GM19328 (cell line): ENCODE data around the gene PLCXD1.
"Not testable (repeated sequence)": the region's sequence is repeated elsewhere in the genome, so short reads cannot be mapped to it uniquely, and the experiment has no call there.

Experiments
- ATAC-seq: cut with Tn5 transposase; IDR thresholded peaks from one replicate; pipeline ENCODE4 v1.9.1; 2021; ENCODE audit warnings: mild to moderate bottlenecking, moderate library complexity; ENCODE audit not compliant: unreplicated experiment

Gene PLCXD1

DNA sequence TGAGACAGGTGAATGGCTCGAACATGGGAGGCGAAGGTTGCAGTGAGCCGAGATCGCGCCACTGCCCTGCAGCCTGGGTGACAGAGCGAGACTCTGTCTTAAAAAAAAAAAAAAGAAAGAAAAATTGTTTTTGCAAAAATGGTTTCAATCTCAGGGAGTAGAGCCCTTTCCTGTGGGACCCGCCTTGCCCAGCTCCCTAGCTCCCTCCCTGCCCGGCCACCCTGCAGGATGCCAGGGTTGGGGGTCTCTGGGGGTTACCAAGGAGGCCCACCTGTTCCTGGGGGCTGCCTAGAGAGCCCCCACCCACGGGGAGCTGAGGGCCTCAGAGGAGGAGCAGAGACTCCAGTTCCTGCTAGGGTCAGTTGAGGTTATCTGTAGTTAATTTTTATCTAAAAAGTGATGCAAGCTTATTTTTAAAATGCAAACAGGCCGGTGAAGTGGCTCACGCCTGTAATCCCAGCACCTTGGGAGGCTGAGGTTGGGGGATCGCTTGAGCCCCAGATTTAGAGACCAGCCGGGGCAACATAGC lies 18.7 kb upstream of the PLCXD1 start:
- no peak for ATAC-seq

DNA sequence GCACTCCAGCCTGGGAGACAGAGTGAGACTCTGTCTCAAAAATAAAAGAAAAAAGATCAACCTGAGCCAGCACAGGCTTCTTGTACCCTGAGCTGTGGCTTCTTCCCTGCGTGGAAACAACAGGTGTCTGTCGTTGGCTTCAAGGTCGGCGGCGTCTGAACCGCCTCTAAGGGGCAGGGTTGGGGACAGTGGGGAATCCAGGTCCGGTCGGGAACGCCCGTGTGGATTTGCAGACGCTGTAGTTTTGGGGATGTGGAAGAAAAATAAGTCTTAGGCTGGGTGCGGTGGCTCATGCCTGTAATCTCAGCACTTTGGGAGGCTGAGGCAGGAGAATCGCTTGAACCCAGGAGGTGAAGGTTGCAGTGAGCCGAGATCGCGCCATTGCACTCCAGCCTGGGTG lies 17.2 kb upstream of the PLCXD1 start:
- ATAC-seq, result not testable (repeated sequence)

- ATAC-seq, result no peak
Observed at GRCh38 chrX:264634-265455, 16.3 kb upstream of the PLCXD1 start.

GRCh38 chrX:265502-265901 lies 15.7 kb upstream of the PLCXD1 start:
- ATAC-seq, result no peak

DNA sequence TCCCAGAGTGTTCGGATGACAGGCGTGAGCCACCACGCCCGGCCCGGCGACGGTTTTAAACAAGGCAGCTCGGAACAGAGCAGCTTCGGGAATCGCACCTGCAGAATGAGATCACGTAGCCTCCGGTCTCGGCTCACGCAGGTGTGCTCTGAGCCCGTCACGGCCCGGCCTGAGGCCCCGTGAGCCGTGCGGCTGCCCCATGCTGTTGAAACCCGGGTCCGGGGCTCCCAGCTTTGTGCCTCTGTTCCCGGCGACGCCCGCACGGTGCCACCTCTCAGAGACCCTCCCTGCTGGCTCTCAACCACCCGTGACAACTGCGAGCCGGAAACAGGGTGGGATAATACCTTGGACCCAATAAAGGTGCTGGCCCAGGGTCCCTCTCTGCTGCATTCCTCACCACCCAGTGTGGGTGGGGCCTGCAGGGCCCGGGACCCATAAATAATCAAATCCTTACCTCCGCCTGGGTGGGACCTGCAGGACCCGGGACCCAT lies 13.4 kb upstream of the PLCXD1 start:
- no peak for ATAC-seq

DNA sequence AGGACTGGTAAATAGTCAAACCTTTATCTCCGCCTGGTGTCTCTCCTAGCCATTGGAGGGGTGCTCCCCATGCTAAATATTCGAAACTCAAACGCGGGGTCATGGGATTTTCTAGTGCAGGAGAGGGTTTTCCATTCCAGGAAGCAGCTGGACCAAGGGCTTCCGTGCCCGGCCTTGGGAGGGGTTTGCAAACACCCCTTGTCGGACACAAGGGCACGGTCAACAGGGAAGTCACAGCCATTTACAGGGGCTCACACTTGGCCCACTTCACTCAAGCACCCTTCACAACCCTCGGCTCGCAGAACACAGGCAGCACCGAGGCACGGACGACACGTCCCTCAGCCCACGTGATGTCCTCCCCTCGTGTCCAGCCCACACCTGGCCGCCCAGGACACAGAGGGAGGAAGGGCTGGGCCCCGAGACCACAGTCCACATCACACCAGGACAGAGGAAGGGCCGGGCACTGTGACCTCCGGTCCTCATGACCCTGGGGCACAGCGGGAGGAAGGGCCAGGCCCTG lies 10.3 kb upstream of the PLCXD1 start:
- no peak for ATAC-seq

GRCh38 chrX:274904-275475 lies 6.2 kb upstream of the PLCXD1 start:
- no peak for ATAC-seq

DNA sequence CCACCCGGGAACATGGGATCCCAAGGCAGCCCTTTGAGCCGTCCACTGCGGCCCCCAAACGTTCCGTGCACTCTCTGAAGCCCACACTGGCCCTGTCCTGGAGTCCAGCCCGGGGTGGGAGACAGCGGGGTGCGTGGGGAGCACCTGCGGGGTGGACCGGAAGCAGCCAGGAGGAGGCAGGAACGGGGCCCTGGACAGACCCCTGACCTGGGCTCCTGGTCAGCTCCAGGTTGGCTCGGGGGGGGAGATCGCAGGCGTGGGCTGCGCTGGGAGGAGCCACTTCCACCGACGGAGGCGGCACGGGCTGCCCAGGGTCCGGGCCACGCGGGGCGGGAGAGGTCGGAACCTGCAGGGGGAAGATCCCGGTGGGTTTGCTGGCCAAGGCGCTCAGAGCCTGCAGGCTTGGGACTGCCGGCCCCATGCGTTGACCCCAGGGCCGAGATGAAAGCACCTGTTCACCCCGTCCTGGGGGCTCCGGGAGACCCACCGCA lies 5.7 kb upstream of the PLCXD1 start:
- peak; percentile 22 for ATAC-seq

- ATAC-seq, result peak; percentile 83
Observed at GRCh38 chrX:275967-276580, 5.1 kb upstream of the PLCXD1 start.

- peak; percentile 27 for ATAC-seq
Observed at GRCh38 chrX:276581-277201, 4.5 kb upstream of the PLCXD1 start.

- not testable (repeated sequence) for ATAC-seq
Observed at GRCh38 chrX:279757-280604, 1.2 kb upstream of the PLCXD1 start.

DNA sequence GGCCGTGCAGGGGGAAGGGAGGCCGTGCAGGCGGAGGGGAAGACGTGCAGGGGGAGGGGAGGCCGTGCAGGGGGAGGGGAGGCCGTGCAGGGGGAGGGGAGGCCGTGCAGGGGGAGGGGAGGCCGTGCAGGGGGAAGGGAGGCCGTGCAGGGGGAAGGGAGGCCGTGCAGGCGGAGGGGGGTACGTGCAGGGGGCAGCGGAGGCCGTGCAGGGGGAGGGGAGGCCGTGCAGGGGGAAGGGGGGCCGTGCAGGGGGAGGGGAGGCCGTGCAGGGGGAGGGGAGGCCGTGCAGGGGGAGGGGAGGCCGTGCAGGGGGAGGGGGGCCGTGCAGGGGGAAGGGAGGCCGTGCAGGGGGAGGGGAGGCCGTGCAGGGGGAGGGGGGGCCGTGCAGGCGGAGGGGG lies 459 bp upstream of the PLCXD1 start:
- ATAC-seq, result not testable (repeated sequence)

DNA sequence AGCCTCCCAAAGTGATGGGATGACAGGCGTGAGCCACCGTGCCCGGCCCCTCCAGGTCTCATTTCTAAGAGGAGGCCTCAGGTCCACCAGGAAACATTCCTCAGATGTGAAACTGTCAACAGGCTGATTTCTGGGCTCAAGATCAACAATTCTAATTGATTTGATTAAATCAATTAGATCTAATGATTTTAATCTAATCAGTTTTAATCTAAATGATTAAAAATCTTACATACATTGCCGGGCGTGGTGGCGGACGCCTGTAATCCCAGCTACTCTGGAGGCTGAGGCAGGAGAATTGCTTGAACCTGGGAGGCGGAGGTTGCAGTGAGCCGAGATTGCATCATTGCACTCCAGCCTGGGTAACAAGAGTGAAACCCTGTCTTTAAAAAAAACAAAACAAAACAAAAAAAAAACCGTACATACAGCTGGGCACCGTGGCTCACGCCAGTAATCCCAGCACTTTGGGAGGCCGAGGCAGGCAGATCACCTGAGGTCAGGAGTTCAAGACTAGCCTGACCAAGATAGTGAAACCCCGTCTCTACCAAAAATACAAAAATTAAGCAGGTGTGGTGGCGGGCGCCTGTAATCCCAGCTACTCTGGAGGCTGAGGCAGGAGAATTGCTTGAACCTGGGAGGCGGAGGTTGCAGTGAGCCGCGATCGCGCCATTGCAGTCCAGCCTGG lies 960 bp downstream of the PLCXD1 start:
- not testable (repeated sequence) for ATAC-seq

GRCh38 chrX:283115-283845 lies 2.1 kb downstream of the PLCXD1 start:
- peak; percentile 100 for ATAC-seq

DNA sequence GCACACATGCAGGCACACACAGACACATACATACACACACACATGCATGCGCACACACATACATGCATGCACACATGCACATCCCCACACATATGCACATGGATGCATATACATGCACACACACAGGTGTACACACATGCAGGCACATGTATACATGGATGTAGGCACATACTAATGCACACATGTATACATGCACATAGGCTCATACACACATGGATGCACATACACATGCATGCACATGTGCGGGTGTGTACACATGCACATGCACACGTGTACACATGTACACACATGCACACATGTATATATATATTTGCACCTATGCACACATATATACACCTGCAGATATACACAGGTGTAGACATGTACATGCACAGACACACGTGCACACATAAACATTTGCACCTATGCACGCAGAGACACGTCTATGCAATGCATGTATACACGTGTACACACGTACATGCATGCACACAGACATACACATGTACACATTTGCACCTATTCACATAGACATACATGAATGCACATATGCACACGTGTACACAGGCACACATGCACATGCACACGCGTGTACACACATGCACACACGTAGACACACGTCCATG lies 4.0 kb downstream of the PLCXD1 start:
- ATAC-seq, result no peak

DNA sequence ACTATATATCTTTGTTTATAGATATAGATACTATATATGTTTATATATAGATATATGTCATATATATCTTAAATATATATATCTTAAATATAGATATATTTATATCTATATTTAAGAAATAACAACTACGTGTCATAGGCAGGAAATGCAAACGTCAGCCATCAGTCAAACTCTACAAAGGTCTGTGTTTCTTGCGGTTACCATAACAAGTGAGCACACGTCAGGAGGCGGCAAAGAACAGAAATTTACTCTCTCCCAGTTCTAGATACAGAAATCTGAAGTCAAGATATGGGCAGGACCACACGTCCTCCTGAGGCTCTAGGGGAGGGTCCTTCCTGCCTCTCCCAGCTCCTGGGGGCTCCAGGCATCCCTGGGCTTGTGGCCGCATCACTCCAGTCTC lies 6.5 kb downstream of the PLCXD1 start:
- no peak for ATAC-seq

DNA sequence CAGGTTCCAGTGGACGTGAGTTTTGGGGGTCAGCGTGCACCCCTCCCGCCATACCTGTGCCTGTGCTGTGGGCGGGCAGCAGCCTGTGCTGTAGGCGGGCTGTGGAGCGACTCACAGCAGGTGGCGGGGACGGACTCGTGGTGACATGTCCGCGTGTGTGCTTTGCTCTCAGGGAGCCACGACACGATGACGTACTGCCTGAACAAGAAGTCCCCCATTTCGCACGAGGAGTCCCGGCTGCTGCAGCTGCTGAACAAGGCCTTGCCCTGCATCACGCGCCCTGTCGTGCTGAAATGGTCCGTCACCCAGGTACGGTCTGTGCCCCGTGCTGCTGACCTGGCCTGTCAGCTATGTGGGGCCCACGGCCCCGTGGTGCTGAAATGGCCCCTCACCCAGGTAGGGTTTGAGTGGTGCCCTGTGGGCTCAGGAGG lies 7.4 kb downstream of the PLCXD1 start:
- no peak for ATAC-seq

DNA sequence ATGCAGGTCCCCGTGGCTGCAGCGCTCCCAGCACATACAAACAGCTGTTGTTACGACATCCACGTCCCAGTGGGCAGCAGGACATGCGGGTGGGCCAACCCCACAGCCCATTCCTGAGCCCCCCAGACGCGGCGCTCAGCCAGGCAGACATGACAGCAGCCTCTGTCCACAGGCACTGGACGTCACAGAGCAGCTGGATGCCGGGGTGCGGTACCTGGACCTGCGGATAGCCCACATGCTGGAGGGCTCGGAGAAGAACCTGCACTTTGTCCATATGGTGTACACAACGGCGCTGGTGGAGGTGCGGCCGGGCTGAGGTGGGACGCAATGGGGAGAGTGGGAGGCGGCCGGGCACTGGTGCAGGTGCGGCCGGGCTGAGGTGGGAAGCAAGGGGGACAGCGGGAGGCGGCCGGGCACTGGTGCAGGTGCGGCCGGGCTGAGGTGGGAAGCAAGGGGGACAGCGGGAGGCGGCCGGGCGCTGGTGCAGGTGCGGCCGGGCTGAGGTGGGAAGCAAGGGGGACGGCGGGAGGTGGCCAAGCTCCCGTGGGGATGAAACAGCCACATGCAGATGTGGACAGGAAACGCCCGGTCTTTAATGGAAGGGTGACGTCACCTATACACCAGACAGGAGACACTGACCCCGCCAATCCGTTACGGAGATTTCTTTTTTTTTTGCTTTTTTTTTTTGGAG lies 9.4 kb downstream of the PLCXD1 start:
- no peak for ATAC-seq
